Stimulated activated CD4-positive, alpha-beta T cell treated with anti-CD3 and anti-CD28 coated beads, Interleukin-12 subunit alpha, Interleukin-12 subunit beta, amount 100 ng/mL, for 48 hours (primary cell): ENCODE data around the gene PLA2R1.

ENCODE experiments used
- DNase-seq, 3 donors: peaks; one replicate each; pipeline ENCODE4 v3.0.0-alpha.2; 2020; ENCODE audit warnings: low read depth in 2 of 3, low spot score in 1 of 3

The PLA2R1 gene

GRCh38 chr2:159936471-159936870 is 125.9 kb downstream of the PLA2R1 start:
- DNase-seq = no peak

GRCh38 chr2:159933727-159934049 is 128.7 kb downstream of the PLA2R1 start:
- DNase-seq = no peak

- no peak for DNase-seq
Observed at GRCh38 chr2:159933040-159933726, 129.2 kb downstream of the PLA2R1 start.

- DNase-seq = no peak
Observed at GRCh38 chr2:159926695-159927094, 135.7 kb downstream of the PLA2R1 start.

- no peak for DNase-seq
Observed at GRCh38 chr2:159925975-159926374, 136.4 kb downstream of the PLA2R1 start.

GRCh38 chr2:159922563-159922962 is 139.9 kb downstream of the PLA2R1 start:
- no peak for DNase-seq

- peak; percentile 74 to 83 (median 78) for DNase-seq
Observed at GRCh38 chr2:159921752-159922404, 140.5 kb downstream of the PLA2R1 start.

GRCh38 chr2:159916511-159916910 is 145.9 kb downstream of the PLA2R1 start:
- no peak for DNase-seq

- no peak for DNase-seq
Observed at GRCh38 chr2:159913900-159914299, 148.5 kb downstream of the PLA2R1 start.

- DNase-seq = no peak
Observed at GRCh38 chr2:159912580-159912979, 149.8 kb downstream of the PLA2R1 start.

- no peak for DNase-seq
Observed at GRCh38 chr2:159910951-159911350, 151.5 kb downstream of the PLA2R1 start.

GRCh38 chr2:159908623-159909022 is 153.8 kb downstream of the PLA2R1 start:
- DNase-seq = no peak

- DNase-seq = no peak
Observed at GRCh38 chr2:159907909-159908308, 154.5 kb downstream of the PLA2R1 start.

- DNase-seq = no peak
Observed at GRCh38 chr2:159905926-159906714, 156.3 kb downstream of the PLA2R1 start.

GRCh38 chr2:159904959-159905305 is 157.5 kb downstream of the PLA2R1 start:
- peak in 2 of 3 donors; percentile 13 to 38 for DNase-seq

GRCh38 chr2:159904127-159904958 is 158.1 kb downstream of the PLA2R1 start, which contains the start of gene LY75:
LY75 (minus strand) TSS chr2:159904756.
- peak; percentile 55 to 76 (median 67) for DNase-seq

GRCh38 chr2:159903443-159904126 is 158.8 kb downstream of the PLA2R1 start:
- peak in 2 of 3 donors; percentile 37 to 40 for DNase-seq

GRCh38 chr2:159902722-159903121 is 159.7 kb downstream of the PLA2R1 start:
- DNase-seq = no peak

- no peak for DNase-seq
Observed at GRCh38 chr2:159900343-159900742, 162.1 kb downstream of the PLA2R1 start.

- DNase-seq = no peak
Observed at GRCh38 chr2:159898441-159898840, 164.0 kb downstream of the PLA2R1 start.

GRCh38 chr2:159897720-159898119 is 164.7 kb downstream of the PLA2R1 start:
- DNase-seq = no peak
